ENCODE measurements around the gene STPG1.

The STPG1 gene

DNA sequence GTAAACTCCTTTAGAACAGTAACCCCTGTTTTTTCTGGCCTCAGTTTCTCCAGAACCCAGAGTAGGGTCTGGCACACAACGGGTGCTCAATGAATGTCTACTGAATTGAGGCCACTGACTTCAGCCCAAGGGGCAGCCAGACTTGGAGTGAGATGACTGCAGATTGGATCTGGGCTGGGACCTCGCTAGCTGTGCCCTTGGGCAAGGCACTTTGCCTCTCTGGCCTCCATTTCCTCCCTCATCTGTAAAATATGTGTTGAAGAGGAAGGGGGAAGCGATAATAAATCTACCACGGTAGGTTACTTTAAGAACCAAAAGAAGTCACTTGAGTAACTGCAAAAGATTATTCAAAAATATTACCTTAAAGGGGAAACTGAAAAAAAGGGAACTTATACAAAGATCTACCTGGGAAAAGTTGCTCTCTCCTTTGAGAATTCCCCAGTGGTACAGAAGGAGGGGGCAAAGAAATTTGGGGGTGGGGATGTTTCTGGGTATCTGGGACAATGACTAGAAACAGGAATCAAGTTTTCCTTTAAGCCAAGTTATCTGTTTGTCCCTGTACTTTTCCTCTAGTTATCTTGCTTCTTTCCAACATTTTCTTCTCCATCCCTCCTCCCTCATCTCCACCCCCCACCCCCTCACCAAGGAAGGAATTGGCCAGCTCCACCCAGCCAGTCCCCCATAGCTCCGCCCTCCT is 94.8 kb downstream of the STPG1 start:
- TF ChIP-seq CTCF (IDR thresholded peaks at IDR 0.05; ENCODE audit: low read depth, low read length, missing control alignments), result no peak
- no peak overlapping the region for H3K4me3 ChIP-seq (replicated peaks; ENCODE audit: low read depth, low read length)
- no peak for DNase-seq (ENCODE audit: extremely low read depth, low read depth)

GRCh38 chr1:24317956-24318614 is 95.5 kb downstream of the STPG1 start:
- no peak overlapping the region for H3K4me3 ChIP-seq (replicated peaks; ENCODE audit: low read depth, low read length)
- no peak for DNase-seq (ENCODE audit: extremely low read depth, low read depth)
- TF ChIP-seq CTCF (IDR thresholded peaks at IDR 0.05; ENCODE audit: low read depth, low read length, missing control alignments), result no peak

GRCh38 chr1:24317081-24317480 is 96.5 kb downstream of the STPG1 start:
- H3K4me3 ChIP-seq (replicated peaks; ENCODE audit: low read depth, low read length), result no peak overlapping the region
- TF ChIP-seq CTCF (IDR thresholded peaks at IDR 0.05; ENCODE audit: low read depth, low read length, missing control alignments), result no peak
- DNase-seq (ENCODE audit: extremely low read depth, low read depth), result no peak

GRCh38 chr1:24316645-24317044 is 96.9 kb downstream of the STPG1 start:
- DNase-seq (ENCODE audit: extremely low read depth, low read depth), result no peak
- no peak for TF ChIP-seq CTCF (IDR thresholded peaks at IDR 0.05; ENCODE audit: low read depth, low read length, missing control alignments)
- H3K4me3 ChIP-seq (replicated peaks; ENCODE audit: low read depth, low read length), result no peak overlapping the region

DNA sequence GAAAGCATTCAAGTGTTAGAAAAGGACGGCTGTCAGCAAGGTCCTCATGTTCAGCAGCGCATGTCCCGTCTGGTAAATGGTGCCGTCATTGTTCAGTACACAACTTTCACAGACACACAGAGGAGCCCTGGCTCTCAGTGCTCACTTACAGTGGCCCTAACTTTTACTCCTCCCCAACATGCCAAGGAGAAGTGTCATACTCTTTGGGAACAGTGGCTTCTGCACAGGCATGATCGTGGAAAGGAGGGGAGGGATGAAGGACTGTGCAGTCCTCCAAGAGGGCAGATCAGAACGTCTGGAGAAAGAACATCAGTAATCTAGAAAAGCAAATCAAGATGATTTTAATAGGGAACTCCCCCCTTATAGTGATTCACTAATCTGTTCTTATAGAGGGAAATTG is 98.2 kb downstream of the STPG1 start:
- no peak for TF ChIP-seq CTCF (IDR thresholded peaks at IDR 0.05; ENCODE audit: low read depth, low read length, missing control alignments)
- no peak overlapping the region for H3K4me3 ChIP-seq (replicated peaks; ENCODE audit: low read depth, low read length)
- DNase-seq (ENCODE audit: extremely low read depth, low read depth), result no peak

GRCh38 chr1:24311741-24312140 is 101.8 kb downstream of the STPG1 start:
- H3K4me3 ChIP-seq (replicated peaks; ENCODE audit: low read depth, low read length), result no peak overlapping the region
- TF ChIP-seq CTCF (IDR thresholded peaks at IDR 0.05; ENCODE audit: low read depth, low read length, missing control alignments), result no peak
- DNase-seq (ENCODE audit: extremely low read depth, low read depth), result no peak
